AG04450 (cell line): ENCODE measurements around the gene GPR27. TPM values are rescaled to one million over a fixed set of nuclear protein-coding genes. Genes with fewer than 3 reads are reported as not detected.

ENCODE experiments used
- CTCF ChIA-PET: fragments of 300-600, 350-600 bp; formaldehyde crosslinking; extraction: SDS; loops from one replicate; lab custom pipeline; 2022; ENCODE audit warnings: antibody characterized with exemption, inconsistent platforms; lab: Charles Lee
- POLR2A ChIA-PET: fragments of 350-600 bp; formaldehyde crosslinking; extraction: SDS; loops from one replicate; lab custom pipeline; 2021; ENCODE audit warnings: antibody characterized with exemption, inconsistent platforms; lab: Yijun Ruan, JAX
- DNase-seq: peaks from one replicate; pipeline ENCODE4 v3.0.0-alpha.2; 2011; ENCODE audit warnings: low read depth, low spot score
- H3K27ac ChIP-seq: one replicate; pipeline ENCODE4 v1.5.1; 2012; ENCODE audit warnings: low read depth, low read length, control low read depth
- H3K27me3 ChIP-seq: one replicate; pipeline ENCODE4 v1.6.0; 2012; ENCODE audit warnings: low read length; ENCODE audit not compliant: control insufficient read depth, insufficient read depth
- H3K4me3 ChIP-seq: 2 replicates; pipeline ENCODE4 v1.5.1; 2011; ENCODE audit warnings: mild to moderate bottlenecking, low read depth, low read length, control low read depth
- H3K9me3 ChIP-seq: 2 replicates; pipeline ENCODE4 v1.5.1; 2012; ENCODE audit warnings: low read length; ENCODE audit not compliant: control insufficient read depth, insufficient read depth
- polyA plus RNA-seq: library from polyadenylated mRNA; depleted of rRNA; stranded (reverse); fragments of >200 nt; gene quantifications from 2 replicates; pipeline ENCODE4 v1.2.3, GENCODE V29; 2011
- TF ChIP-seq, protein P1 (sequence below): IDR thresholded peaks from 2 replicates; pipeline ENCODE4 v1.5.1; 2011; ENCODE audit warnings: low read depth, low read length, control low read depth, inconsistent platforms

Gene GPR27
- polyA plus RNA-seq, 1 experiment = not detected

DNA sequence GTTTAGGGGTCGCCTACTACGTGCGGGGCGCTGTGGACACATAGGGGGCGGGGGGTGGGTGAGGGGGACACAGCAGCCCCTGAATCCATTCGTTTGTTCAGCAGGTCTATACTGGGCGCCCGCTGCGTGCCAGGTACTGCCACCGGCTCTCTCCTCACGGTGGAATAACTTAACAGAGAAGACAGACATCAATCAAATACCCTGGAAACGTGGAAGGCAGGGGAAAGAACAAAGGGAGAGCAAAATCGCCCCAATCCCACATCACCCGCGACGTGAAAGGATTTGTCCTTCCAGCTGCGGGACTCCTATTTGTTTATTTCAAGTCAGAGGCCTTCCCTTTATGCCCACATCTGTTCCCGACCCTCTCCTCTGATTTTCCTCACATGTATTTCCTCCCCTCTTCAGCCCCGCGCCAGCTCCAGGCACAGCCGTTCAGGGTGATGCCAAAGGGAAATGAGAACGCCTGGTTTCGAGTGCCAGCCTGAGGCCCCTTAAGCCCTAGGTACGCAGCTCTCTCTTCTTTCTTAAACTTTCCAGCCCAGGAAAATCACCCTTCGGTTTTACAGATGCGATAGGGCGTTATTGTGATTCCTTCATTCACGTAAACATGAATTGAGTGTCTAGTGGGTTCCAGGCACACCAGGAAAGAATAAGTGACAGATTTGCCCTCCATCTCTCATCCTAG, 32.0 kb downstream of the GPR27 start:
- ChIA-PET POLR2A (no interaction called here), CTCF (no interaction called here)
- DNase-seq = no peak
- Histone ChIP-seq H3K27me3 (peaks cover 45% of the 10 kb centered on the region), H3K4me3 (no peak overlapping the region), H3K27ac (no peak overlapping the region), H3K9me3 (no peaks in the 10 kb centered on the region)
- TF ChIP-seq, protein P1, sequence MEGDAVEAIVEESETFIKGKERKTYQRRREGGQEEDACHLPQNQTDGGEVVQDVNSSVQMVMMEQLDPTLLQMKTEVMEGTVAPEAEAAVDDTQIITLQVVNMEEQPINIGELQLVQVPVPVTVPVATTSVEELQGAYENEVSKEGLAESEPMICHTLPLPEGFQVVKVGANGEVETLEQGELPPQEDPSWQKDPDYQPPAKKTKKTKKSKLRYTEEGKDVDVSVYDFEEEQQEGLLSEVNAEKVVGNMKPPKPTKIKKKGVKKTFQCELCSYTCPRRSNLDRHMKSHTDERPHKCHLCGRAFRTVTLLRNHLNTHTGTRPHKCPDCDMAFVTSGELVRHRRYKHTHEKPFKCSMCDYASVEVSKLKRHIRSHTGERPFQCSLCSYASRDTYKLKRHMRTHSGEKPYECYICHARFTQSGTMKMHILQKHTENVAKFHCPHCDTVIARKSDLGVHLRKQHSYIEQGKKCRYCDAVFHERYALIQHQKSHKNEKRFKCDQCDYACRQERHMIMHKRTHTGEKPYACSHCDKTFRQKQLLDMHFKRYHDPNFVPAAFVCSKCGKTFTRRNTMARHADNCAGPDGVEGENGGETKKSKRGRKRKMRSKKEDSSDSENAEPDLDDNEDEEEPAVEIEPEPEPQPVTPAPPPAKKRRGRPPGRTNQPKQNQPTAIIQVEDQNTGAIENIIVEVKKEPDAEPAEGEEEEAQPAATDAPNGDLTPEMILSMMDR = no peak

DNA sequence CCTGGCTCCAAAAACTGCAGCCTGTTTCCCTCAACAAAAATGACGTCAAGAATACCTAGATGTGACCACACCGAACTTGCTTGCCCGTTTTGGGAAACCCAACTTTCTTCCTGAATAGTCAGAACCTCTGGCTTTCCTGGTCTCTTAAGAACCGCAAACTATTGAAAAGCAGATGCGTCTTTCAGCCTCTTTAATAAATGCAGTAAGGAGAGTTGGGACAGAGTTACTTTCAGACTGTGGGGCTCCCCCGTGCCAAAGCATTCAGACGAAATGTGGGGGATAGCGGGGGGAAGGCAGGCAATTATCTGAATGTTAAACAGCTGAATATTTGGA, 32.5 kb downstream of the GPR27 start:
- TF ChIP-seq, protein P1 = no peak
- peaks cover 42% of the 10 kb centered on the region for H3K27me3 ChIP-seq
- DNase-seq = no peak
- POLR2A ChIA-PET = no interaction called here
- no peaks in the 10 kb centered on the region for H3K9me3 ChIP-seq
- no peak overlapping the region for H3K4me3 ChIP-seq
- CTCF ChIA-PET = no interaction called here
- H3K27ac ChIP-seq = no peak overlapping the region

DNA sequence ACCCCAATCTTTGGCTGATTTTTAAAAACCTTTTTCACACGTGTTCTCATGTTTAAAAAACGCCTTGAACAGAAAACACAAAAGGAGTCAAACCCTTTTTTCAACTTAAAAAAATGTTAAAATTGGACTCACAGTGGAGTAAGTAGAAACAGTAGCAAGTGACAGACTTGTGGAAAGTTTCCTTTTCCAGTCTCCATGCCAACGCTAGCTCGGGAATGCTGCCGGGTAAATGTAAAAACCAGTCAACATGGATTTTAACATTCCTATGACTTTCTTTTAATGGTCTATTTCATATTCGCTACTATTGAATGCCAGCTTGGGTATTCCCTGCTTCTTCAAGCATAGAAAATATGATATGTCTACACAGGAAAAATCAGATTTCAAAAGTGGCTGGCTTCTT, 32.9 kb downstream of the GPR27 start:
- ChIA-PET CTCF (no interaction called here), POLR2A (no interaction called here)

DNA sequence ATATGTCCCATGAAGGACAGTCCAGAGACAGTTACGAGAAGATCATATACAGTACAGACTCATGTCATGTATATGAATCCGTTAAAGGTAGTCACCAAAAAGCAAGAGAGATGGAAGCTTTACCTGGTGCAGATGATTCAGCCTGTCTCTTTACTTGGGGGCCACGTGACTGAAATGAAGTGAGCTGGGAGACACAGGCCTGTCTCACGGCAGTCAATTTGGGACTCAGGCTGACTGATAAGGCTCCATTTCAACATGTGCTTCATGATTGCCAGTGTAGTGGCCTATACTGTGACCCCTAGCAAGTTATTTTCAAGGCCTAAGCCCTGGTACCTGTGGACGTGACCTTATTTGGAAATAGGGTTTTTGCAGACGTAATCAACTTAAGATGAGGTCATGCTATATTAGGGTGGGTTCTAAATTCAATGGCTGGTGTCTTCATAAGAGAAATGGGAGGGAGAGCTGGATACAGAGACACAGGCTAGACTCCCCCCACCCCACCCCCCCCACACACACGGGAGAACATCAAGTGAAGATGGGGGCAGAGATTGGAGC, 34.3 kb downstream of the GPR27 start:
- no peaks in the 10 kb centered on the region for H3K9me3 ChIP-seq
- DNase-seq = no peak
- peaks cover 34% of the 10 kb centered on the region for H3K27me3 ChIP-seq
- ChIA-PET POLR2A (no interaction called here), CTCF (no interaction called here)
- H3K27ac ChIP-seq = no peak overlapping the region
- TF ChIP-seq, protein P1 = no peak
- H3K4me3 ChIP-seq = no peak overlapping the region

More for the DNA sequence above, 32.9 kb downstream of the GPR27 start:
- Histone ChIP-seq H3K27me3 (peaks cover 40% of the 10 kb centered on the region), H3K9me3 (no peaks in the 10 kb centered on the region), H3K4me3 (no peak overlapping the region), H3K27ac (no peak overlapping the region)
- TF ChIP-seq, protein P1 = no peak
- DNase-seq = no peak

DNA sequence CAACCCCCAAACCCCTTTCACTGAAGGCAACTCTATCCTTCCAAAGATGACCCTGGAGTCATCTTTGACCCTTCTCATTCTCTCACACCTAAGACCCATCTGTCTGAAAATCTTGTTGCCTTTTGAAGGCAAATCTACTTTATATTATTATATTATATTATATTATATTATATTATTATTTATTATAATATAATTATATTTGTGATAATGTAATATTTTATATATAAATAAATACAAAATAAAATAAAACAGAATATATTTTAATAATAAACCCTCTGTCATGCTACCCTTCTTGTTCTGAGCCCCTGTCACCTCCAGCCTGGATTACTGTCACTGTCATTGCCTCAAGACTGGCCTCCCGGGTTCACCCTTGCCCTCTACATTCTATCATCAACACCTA, 36.3 kb downstream of the GPR27 start:
- POLR2A ChIA-PET = no interaction called here
- Histone ChIP-seq H3K27ac (no peak overlapping the region), H3K9me3 (no peaks in the 10 kb centered on the region), H3K27me3 (peaks cover 21% of the 10 kb centered on the region), H3K4me3 (no peak overlapping the region)
- TF ChIP-seq, protein P1 = no peak
- DNase-seq = no peak
- CTCF ChIA-PET = no interaction called here
